GM12878 (cell line): ENCODE data around the gene CYP2J2.

Source experiments
- ESRRA ChIP-seq: IDR thresholded peaks from 2 replicates; pipeline ENCODE4 v1.6.1; 2012; ENCODE audit warnings: mild to moderate bottlenecking, low read length, improper control_type of control experiment
- GABPA ChIP-seq: IDR thresholded peaks from 2 replicates; pipeline ENCODE4 v1.6.1; 2014; ENCODE audit warnings: antibody characterized with exemption, low read depth, mild to moderate bottlenecking, inconsistent platforms
- IKZF2 ChIP-seq, 2 experiments: fragments of 450-650 bp; IDR thresholded peaks; 2 replicates each; pipeline ENCODE4 v1.6.1; 2017; ENCODE audit warnings: mild to moderate bottlenecking in 2 of 2, moderate library complexity in 2 of 2
- JUND ChIP-seq: IDR thresholded peaks from 2 replicates; pipeline ENCODE4 v1.6.1; 2012; ENCODE audit warnings: low read depth, mild to moderate bottlenecking, low read length, improper control_type of control experiment, moderate library complexity
- NRF1 ChIP-seq: conservative IDR thresholded peaks from 2 replicates; pipeline ENCODE4 v1.6.1; 2011; ENCODE audit warnings: mild to moderate bottlenecking, low read depth, low read length, improper control_type of control experiment
- SRF ChIP-seq, 2 experiments: IDR thresholded peaks; 2 replicates each; pipeline ENCODE4 v1.6.1; 2011; ENCODE audit warnings: low read depth in 2 of 2, low read length in 2 of 2, mild to moderate bottlenecking in 1 of 2, moderate library complexity in 1 of 2
- YBX1 ChIP-seq: fragments of 450-650 bp; IDR thresholded peaks from 2 replicates; pipeline ENCODE4 v1.6.1; 2016; ENCODE audit warnings: antibody characterized with exemption
- TF ChIP-seq, protein P1 (sequence below), 3 experiments: IDR thresholded peaks in 2 of 3; conservative IDR thresholded peaks in 1 of 3; 2 replicates each; pipeline ENCODE4 v1.5.1; 2011; ENCODE audit warnings: low read depth in 3 of 3, low read length in 3 of 3, mild to moderate bottlenecking in 3 of 3, control low read depth in 2 of 3, moderate library complexity in 2 of 3, inconsistent platforms in 1 of 3, mixed read lengths in 1 of 3; ENCODE audit not compliant: control insufficient read depth in 2 of 3, insufficient read depth in 1 of 3; ENCODE audit errors: extremely low read depth in 1 of 3

DNA sequence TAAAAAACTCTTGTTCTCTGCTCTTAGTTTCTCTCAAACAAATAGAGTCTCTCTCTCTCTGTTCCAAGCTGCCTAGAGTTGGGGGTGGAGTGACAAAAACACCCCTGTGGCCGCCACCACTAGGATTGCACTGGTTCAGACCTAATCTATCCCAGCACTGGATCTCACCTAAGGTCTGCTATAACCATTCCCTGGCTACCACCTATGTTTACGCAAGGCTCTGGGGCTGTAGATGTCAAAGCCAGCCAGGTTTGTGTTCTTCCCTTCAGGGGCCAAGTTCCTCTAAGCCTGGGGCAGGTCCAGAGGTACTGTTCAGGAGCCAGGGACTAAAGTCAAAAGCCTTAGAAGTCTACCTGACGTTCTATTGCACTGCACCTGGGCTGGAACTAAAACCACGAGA, 12.8 kb upstream of the CYP2J2 start:
- TF ChIP-seq SRF (IDR thresholded peaks at IDR 0.05; ENCODE audit: low read depth in 2 of 2, low read length in 2 of 2) = no peak
- no peak for TF ChIP-seq NRF1
- TF ChIP-seq, protein P1, sequence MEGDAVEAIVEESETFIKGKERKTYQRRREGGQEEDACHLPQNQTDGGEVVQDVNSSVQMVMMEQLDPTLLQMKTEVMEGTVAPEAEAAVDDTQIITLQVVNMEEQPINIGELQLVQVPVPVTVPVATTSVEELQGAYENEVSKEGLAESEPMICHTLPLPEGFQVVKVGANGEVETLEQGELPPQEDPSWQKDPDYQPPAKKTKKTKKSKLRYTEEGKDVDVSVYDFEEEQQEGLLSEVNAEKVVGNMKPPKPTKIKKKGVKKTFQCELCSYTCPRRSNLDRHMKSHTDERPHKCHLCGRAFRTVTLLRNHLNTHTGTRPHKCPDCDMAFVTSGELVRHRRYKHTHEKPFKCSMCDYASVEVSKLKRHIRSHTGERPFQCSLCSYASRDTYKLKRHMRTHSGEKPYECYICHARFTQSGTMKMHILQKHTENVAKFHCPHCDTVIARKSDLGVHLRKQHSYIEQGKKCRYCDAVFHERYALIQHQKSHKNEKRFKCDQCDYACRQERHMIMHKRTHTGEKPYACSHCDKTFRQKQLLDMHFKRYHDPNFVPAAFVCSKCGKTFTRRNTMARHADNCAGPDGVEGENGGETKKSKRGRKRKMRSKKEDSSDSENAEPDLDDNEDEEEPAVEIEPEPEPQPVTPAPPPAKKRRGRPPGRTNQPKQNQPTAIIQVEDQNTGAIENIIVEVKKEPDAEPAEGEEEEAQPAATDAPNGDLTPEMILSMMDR (IDR thresholded peaks at IDR 0.05 in 2 of 3, conservative IDR thresholded peaks at IDR 0.05 in 1 of 3; ENCODE audit: control insufficient read depth in 2 of 3, extremely low read depth in 1 of 3, insufficient read depth in 1 of 3, low read depth in 3 of 3, low read length in 3 of 3) = no peak
- TF ChIP-seq JUND = no peak
- no peak for TF ChIP-seq YBX1
- no peak for TF ChIP-seq ESRRA
- TF ChIP-seq GABPA = no peak
- no peak for TF ChIP-seq IKZF2 (IDR thresholded peaks at IDR 0.05)
